ENCODE measurements around the gene LARGE1. TPM values are rescaled to one million over a fixed set of nuclear protein-coding genes. Genes with fewer than 3 reads are reported as not detected.
A peak's percentile ranks its signal among the peaks of the same experiment; 100 is the strongest.

LARGE1 gene
- total and polyA plus RNA-seq, 3 experiments from 2014 or later, result 0.07 to 0.27 (median 0.18) TPM

GRCh38 chr22:33565580-33565995 lies 354.7 kb downstream of the LARGE1 start:
- no peak overlapping the region for H3K4me3 Mint-ChIP-seq
- Histone ChIP-seq H3K4me3 (ENCODE audit: low read length) (no peak overlapping the region), H3K27me3 (ENCODE audit: insufficient read depth, low read length, poor library complexity, severe bottlenecking) (no peaks in the 10 kb centered on the region), H3K27ac (ENCODE audit: low read depth, low read length) (no peak overlapping the region), H3K9me3 (ENCODE audit: low read length) (no peaks in the 10 kb centered on the region), H3K36me3 (ENCODE audit: insufficient read depth, low read length) (no peaks in the 10 kb centered on the region), H3K4me1 (ENCODE audit: insufficient read depth, low read length) (no peaks in the 10 kb centered on the region)
- no peaks in the 10 kb centered on the region for H3K36me3 Mint-ChIP-seq
- ChIA-PET CTCF (no interaction called here), POLR2A (no interaction called here)
- peaks cover 0 to 8% of the 10 kb centered on the region in 2 donors for H3K27me3 Mint-ChIP-seq
- H3K4me1 Mint-ChIP-seq, result peaks cover 0 to 3% (median 0%) of the 10 kb centered on the region in 3 donors
- H3K27ac Mint-ChIP-seq, result no peak overlapping the region
- DNase-seq, result no peak
- peaks cover 0 to 7% (median 3%) of the 10 kb centered on the region in 5 donors for H3K9me3 Mint-ChIP-seq

- Histone ChIP-seq H3K36me3 (ENCODE audit: insufficient read depth, low read length) (no peaks in the 10 kb centered on the region), H3K27ac (ENCODE audit: low read depth, low read length) (no peak overlapping the region), H3K9me3 (ENCODE audit: low read length) (no peaks in the 10 kb centered on the region), H3K4me1 (ENCODE audit: insufficient read depth, low read length) (no peaks in the 10 kb centered on the region), H3K4me3 (ENCODE audit: low read length) (no peak overlapping the region), H3K27me3 (ENCODE audit: insufficient read depth, low read length, poor library complexity, severe bottlenecking) (no peaks in the 10 kb centered on the region)
- ChIA-PET POLR2A (no interaction called here), CTCF (no interaction called here)
- H3K4me3 Mint-ChIP-seq, result no peak overlapping the region
- H3K27me3 Mint-ChIP-seq, result peaks cover 0 to 8% of the 10 kb centered on the region in 2 donors
- H3K4me1 Mint-ChIP-seq, result peaks cover 0 to 3% (median 0%) of the 10 kb centered on the region in 3 donors
- H3K9me3 Mint-ChIP-seq, result peaks cover 0 to 7% (median 4%) of the 10 kb centered on the region in 5 donors
- no peak for DNase-seq
- no peak overlapping the region for H3K27ac Mint-ChIP-seq
- no peaks in the 10 kb centered on the region for H3K36me3 Mint-ChIP-seq
These were observed 355.6 kb downstream of the LARGE1 start for GRCh38 chr22:33564683-33565082.

- no peaks in the 10 kb centered on the region for H3K36me3 ChIP-seq (ENCODE audit: insufficient read depth, low read length)
- Mint-ChIP-seq H3K27me3 (peaks cover 0 to 7% of the 10 kb centered on the region in 2 donors), H3K27ac (no peak overlapping the region), H3K4me3 (no peak overlapping the region), H3K4me1 (peaks cover 0 to 3% (median 0%) of the 10 kb centered on the region in 3 donors), H3K9me3 (peaks cover 0 to 7% (median 2%) of the 10 kb centered on the region in 5 donors), H3K36me3 (no peaks in the 10 kb centered on the region)
- no peak for DNase-seq
- H3K27me3 ChIP-seq (ENCODE audit: insufficient read depth, low read length, poor library complexity, severe bottlenecking), result no peaks in the 10 kb centered on the region
- H3K4me1 ChIP-seq (ENCODE audit: insufficient read depth, low read length), result no peaks in the 10 kb centered on the region
- CTCF ChIA-PET, result no interaction called here
- H3K27ac ChIP-seq (ENCODE audit: low read depth, low read length), result no peak overlapping the region
- no peaks in the 10 kb centered on the region for H3K9me3 ChIP-seq (ENCODE audit: low read length)
- POLR2A ChIA-PET, result no interaction called here
- no peak overlapping the region for H3K4me3 ChIP-seq (ENCODE audit: low read length)
These were observed 356.9 kb downstream of the LARGE1 start for GRCh38 chr22:33563220-33563964.

GRCh38 chr22:33562501-33562900 lies 357.8 kb downstream of the LARGE1 start:
- no peaks in the 10 kb centered on the region for H3K9me3 ChIP-seq (ENCODE audit: low read length)
- Mint-ChIP-seq H3K36me3 (no peaks in the 10 kb centered on the region), H3K4me1 (no peaks in the 10 kb centered on the region), H3K27me3 (peaks cover 0 to 6% of the 10 kb centered on the region in 2 donors), H3K27ac (no peak overlapping the region), H3K4me3 (no peak overlapping the region), H3K9me3 (peaks cover 1 to 4% (median 3%) of the 10 kb centered on the region in 5 donors)
- H3K27ac ChIP-seq (ENCODE audit: low read depth, low read length), result no peak overlapping the region
- no peak overlapping the region for H3K4me3 ChIP-seq (ENCODE audit: low read length)
- no peak for DNase-seq
- no peaks in the 10 kb centered on the region for H3K27me3 ChIP-seq (ENCODE audit: insufficient read depth, low read length, poor library complexity, severe bottlenecking)
- no peaks in the 10 kb centered on the region for H3K4me1 ChIP-seq (ENCODE audit: insufficient read depth, low read length)
- CTCF ChIA-PET, result no interaction called here
- POLR2A ChIA-PET, result no interaction called here
- no peaks in the 10 kb centered on the region for H3K36me3 ChIP-seq (ENCODE audit: insufficient read depth, low read length)

GRCh38 chr22:33561149-33561807 lies 359.0 kb downstream of the LARGE1 start:
- ChIA-PET CTCF (no interaction called here), POLR2A (no interaction called here)
- Histone ChIP-seq H3K4me3 (ENCODE audit: low read length) (no peak overlapping the region), H3K27ac (ENCODE audit: low read depth, low read length) (no peak overlapping the region), H3K27me3 (ENCODE audit: insufficient read depth, low read length, poor library complexity, severe bottlenecking) (no peaks in the 10 kb centered on the region), H3K4me1 (ENCODE audit: insufficient read depth, low read length) (no peaks in the 10 kb centered on the region), H3K36me3 (ENCODE audit: insufficient read depth, low read length) (no peaks in the 10 kb centered on the region), H3K9me3 (ENCODE audit: low read length) (no peaks in the 10 kb centered on the region)
- no peak for DNase-seq
- Mint-ChIP-seq H3K27ac (peak overlapping the region in 1 of 8 donors; percentile 19), H3K4me3 (no peak overlapping the region), H3K36me3 (no peaks in the 10 kb centered on the region), H3K27me3 (peaks cover 0 to 1% of the 10 kb centered on the region in 2 donors), H3K4me1 (no peaks in the 10 kb centered on the region), H3K9me3 (peaks cover 1 to 8% (median 4%) of the 10 kb centered on the region in 5 donors)

GRCh38 chr22:33557836-33558235 lies 362.4 kb downstream of the LARGE1 start:
- Mint-ChIP-seq H3K27ac (no peak overlapping the region), H3K4me3 (no peak overlapping the region), H3K27me3 (peaks cover 0 to 1% of the 10 kb centered on the region in 2 donors), H3K9me3 (peaks cover 3 to 13% (median 3%) of the 10 kb centered on the region in 5 donors), H3K36me3 (no peaks in the 10 kb centered on the region), H3K4me1 (no peaks in the 10 kb centered on the region)
- Histone ChIP-seq H3K9me3 (ENCODE audit: low read length) (no peaks in the 10 kb centered on the region), H3K36me3 (ENCODE audit: insufficient read depth, low read length) (no peaks in the 10 kb centered on the region), H3K4me3 (ENCODE audit: low read length) (no peak overlapping the region), H3K27ac (ENCODE audit: low read depth, low read length) (no peak overlapping the region), H3K4me1 (ENCODE audit: insufficient read depth, low read length) (no peaks in the 10 kb centered on the region), H3K27me3 (ENCODE audit: insufficient read depth, low read length, poor library complexity, severe bottlenecking) (no peaks in the 10 kb centered on the region)
- no peak for DNase-seq
- ChIA-PET CTCF (no interaction called here), POLR2A (no interaction called here)

- CTCF ChIA-PET, result no interaction called here
- H3K27ac ChIP-seq (ENCODE audit: low read depth, low read length), result no peak overlapping the region
- no peak overlapping the region for H3K4me3 Mint-ChIP-seq
These were observed 364.3 kb downstream of the LARGE1 start for GRCh38 chr22:33555814-33556522.

GRCh38 chr22:33553493-33553892 lies 366.8 kb downstream of the LARGE1 start:
- H3K9me3 ChIP-seq (ENCODE audit: low read length), result no peaks in the 10 kb centered on the region
- H3K27me3 ChIP-seq (ENCODE audit: insufficient read depth, low read length, poor library complexity, severe bottlenecking), result no peaks in the 10 kb centered on the region
- CTCF ChIA-PET, result interaction anchor here (1.4 kb wide), 1 partner anchor 11 kb away, joined by 3 read pairs; no protein-coding TSS in a partner anchor
- POLR2A ChIA-PET, result no interaction called here
- peak in 1 of 5 donors; percentile 7 for DNase-seq
- Mint-ChIP-seq H3K27ac (no peak overlapping the region), H3K4me1 (no peaks in the 10 kb centered on the region), H3K4me3 (no peak overlapping the region), H3K36me3 (no peaks in the 10 kb centered on the region), H3K9me3 (peaks cover 0 to 16% (median 5%) of the 10 kb centered on the region in 5 donors), H3K27me3 (no peaks in the 10 kb centered on the region)
- H3K4me3 ChIP-seq (ENCODE audit: low read length), result no peak overlapping the region
- H3K27ac ChIP-seq (ENCODE audit: low read depth, low read length), result no peak overlapping the region
- no peaks in the 10 kb centered on the region for H3K4me1 ChIP-seq (ENCODE audit: insufficient read depth, low read length)
- no peaks in the 10 kb centered on the region for H3K36me3 ChIP-seq (ENCODE audit: insufficient read depth, low read length)

More at GRCh38 chr22:33555814-33556522, 364.3 kb downstream of the LARGE1 start:
- no peaks in the 10 kb centered on the region for H3K4me1 Mint-ChIP-seq
- Histone ChIP-seq H3K36me3 (ENCODE audit: insufficient read depth, low read length) (no peaks in the 10 kb centered on the region), H3K4me1 (ENCODE audit: insufficient read depth, low read length) (no peaks in the 10 kb centered on the region), H3K27me3 (ENCODE audit: insufficient read depth, low read length, poor library complexity, severe bottlenecking) (no peaks in the 10 kb centered on the region), H3K9me3 (ENCODE audit: low read length) (no peaks in the 10 kb centered on the region), H3K4me3 (ENCODE audit: low read length) (no peak overlapping the region)
- POLR2A ChIA-PET, result no interaction called here
- H3K27ac Mint-ChIP-seq, result peak overlapping the region in 1 of 8 donors; percentile 38
- no peak for DNase-seq
- H3K27me3 Mint-ChIP-seq, result no peaks in the 10 kb centered on the region
- peaks cover 2 to 16% (median 5%) of the 10 kb centered on the region in 5 donors for H3K9me3 Mint-ChIP-seq
- no peaks in the 10 kb centered on the region for H3K36me3 Mint-ChIP-seq

All from CD8-positive, alpha-beta memory T cell (primary cell).